B cell (primary cell): ENCODE data around the gene C4BPA. TPM values are rescaled to one million over a fixed set of nuclear protein-coding genes. Genes with fewer than 3 reads are reported as not detected.

Experiments
- ATAC-seq: fragments of 200-7000 bp; cut with Tn5 transposase; one replicate; pipeline ENCODE4 v1.10.0; 2021; ENCODE audit warnings: low read depth, mild to moderate bottlenecking, moderate number of reproducible peaks, moderate library complexity
- CTCF ChIA-PET: fragments of 350-600 bp; sonication (Branson Sonifier 250); formaldehyde crosslinking; loops from one replicate; lab custom pipeline; 2021; ENCODE audit warnings: antibody characterized with exemption, inconsistent platforms; lab: Charles Lee
- POLR2A ChIA-PET: fragments of 350-600 bp; sonication (Branson Sonifier 250); formaldehyde crosslinking; loops from one replicate; lab custom pipeline; 2021; ENCODE audit warnings: antibody characterized with exemption; lab: Charles Lee
- DNase-seq: peaks from one replicate; pipeline ENCODE4 v3.0.0; 2013
- H2AFZ ChIP-seq: 2 replicates; pipeline ENCODE4 v1.6.1; 2012; ENCODE audit warnings: mild to moderate bottlenecking, low read depth, low read length; ENCODE audit not compliant: insufficient read depth, poor library complexity, severe bottlenecking
- H3K27ac ChIP-seq, 2 donors: 1 replicate in 1 of 2; 2 replicates in 1 of 2; pipeline ENCODE4 v1.5.1; 2012 to 2013; ENCODE audit warnings: low read length in 2 of 2, mild to moderate bottlenecking in 2 of 2, moderate library complexity in 1 of 2
- H3K27me3 ChIP-seq, 4 experiments: fragments of 200-600 bp in 1 of 4; sonication (generic) in 1 of 4; replicated peaks in 1 of 4; 1 replicate in 2 of 4; 2 replicates in 2 of 4; pipeline versions ENCODE4 v1.6.1 to v1.7.0; 2013 to 2016; ENCODE audit warnings: low read length in 3 of 4, mild to moderate bottlenecking in 2 of 4, mixed read lengths in 1 of 4, moderate library complexity in 1 of 4; ENCODE audit not compliant: insufficient read depth in 4 of 4, control insufficient read depth in 3 of 4; ENCODE audit errors: control extremely low read depth in 1 of 4
- H3K36me3 ChIP-seq, 2 experiments: replicated peaks in 1 of 2; 1 replicate in 1 of 2; 2 replicates in 1 of 2; pipeline versions ENCODE4 v1.6.1 to v1.7.1; 2013; ENCODE audit warnings: low read length in 1 of 2; ENCODE audit not compliant: insufficient read depth in 2 of 2, control insufficient read depth in 1 of 2; ENCODE audit errors: control extremely low read depth in 1 of 2, extremely low read depth in 1 of 2
- H3K4me1 ChIP-seq, 2 donors: fragments of 200-600 bp in 1 of 2; sonication (generic) in 1 of 2; 1 replicate in 1 of 2; 2 replicates in 1 of 2; pipeline versions ENCODE4 v1.5.1 to v1.6.1; 2013 to 2017; ENCODE audit warnings: low read length in 2 of 2; ENCODE audit not compliant: control insufficient read depth in 2 of 2, insufficient read depth in 2 of 2
- H3K4me2 ChIP-seq: replicated peaks from 2 replicates; pipeline ENCODE3; 2012; ENCODE audit warnings: mild to moderate bottlenecking, low read depth, low read length; ENCODE audit not compliant: poor library complexity, severe bottlenecking
- H3K4me3 ChIP-seq, 5 experiments: fragments of 200-600 bp in 1 of 5; sonication (generic) in 1 of 5; 1 replicate in 3 of 5; 2 replicates in 2 of 5; pipeline versions ENCODE4 v1.5.1 to v1.7.0; 2011 to 2016; ENCODE audit warnings: low read length in 4 of 5, mild to moderate bottlenecking in 4 of 5, low read depth in 2 of 5, control low read depth in 1 of 5, moderate library complexity in 1 of 5; ENCODE audit not compliant: insufficient read depth in 1 of 5; ENCODE audit errors: control extremely low read depth in 1 of 5, extremely low read depth in 1 of 5
- H3K79me2 ChIP-seq: fragments of 200-600 bp; sonication (generic); one replicate; pipeline ENCODE4 v1.6.0; 2016; ENCODE audit warnings: low read length; ENCODE audit not compliant: control insufficient read depth, insufficient read depth
- H3K9ac ChIP-seq: fragments of 200-600 bp; sonication (generic); 2 replicates; pipeline ENCODE4 v1.6.1; 2017; ENCODE audit warnings: mild to moderate bottlenecking, low read length, moderate library complexity
- H3K9me3 ChIP-seq, 3 donors: one replicate each; pipeline versions ENCODE4 v1.6.1 to v1.7.1; 2013; ENCODE audit warnings: low read length in 2 of 3; ENCODE audit not compliant: control insufficient read depth in 2 of 3, insufficient read depth in 1 of 3; ENCODE audit errors: control extremely low read depth in 1 of 3
- H4K20me1 ChIP-seq: 2 replicates; pipeline ENCODE4 v1.6.0; 2012; ENCODE audit warnings: mild to moderate bottlenecking, low read length; ENCODE audit not compliant: insufficient read depth, control insufficient read depth, poor library complexity, severe bottlenecking
- H3K27ac Mint-ChIP-seq: one replicate; pipeline ENCODE4 v1.8.0; 2021; ENCODE audit warnings: mixed read lengths
- H3K27me3 Mint-ChIP-seq: one replicate; pipeline ENCODE4 v1.8.0; 2021; ENCODE audit warnings: mixed read lengths
- H3K4me1 Mint-ChIP-seq: one replicate; pipeline ENCODE4 v1.8.0; 2021; ENCODE audit warnings: mixed read lengths
- H3K4me3 Mint-ChIP-seq: one replicate; pipeline ENCODE4 v1.8.0; 2021; ENCODE audit warnings: mixed read lengths
- H3K9me3 Mint-ChIP-seq: one replicate; pipeline ENCODE4 v1.8.0; 2022; ENCODE audit warnings: mixed read lengths; ENCODE audit not compliant: insufficient read depth
- EZH2 ChIP-seq: IDR thresholded peaks from 2 replicates; pipeline ENCODE4 v1.6.1; 2012; ENCODE audit warnings: borderline replicate concordance, low read depth, mild to moderate bottlenecking, moderate library complexity, low read length; ENCODE audit not compliant: insufficient read depth, poor library complexity, severe bottlenecking
- WGBS: methylation state at CpG from one replicate; pipeline ENCODE4 v1.1.5; 2013; ENCODE audit warnings: missing lambda C conversion rate; ENCODE audit not compliant: insufficient coverage; 5-methylcytosine and 5-hydroxymethylcytosine counted together
- intact Hi-C: fragments of 100-400 bp; cut with micrococcal nuclease; formaldehyde crosslinking; loops from one replicate; pipeline ENCODE4 v1.10.0; 2022
- polyA plus RNA-seq: library from polyadenylated mRNA; depleted of rRNA; stranded (reverse); fragments of >200 nt; gene quantifications from 2 replicates; pipeline ENCODE4 v1.2.3, GENCODE V29; 2012
- total RNA-seq, 2 donors: library from RNA; stranded (reverse); fragments of 120-200 nt in 1 of 2; gene quantifications; 1 replicate in 1 of 2; 2 replicates in 1 of 2; pipeline versions ENCODE4 v1.2.3 to v1.2.4, GENCODE V29; 2013 to 2022
- TF ChIP-seq, protein P1 (sequence below): fragments of 200-600 bp; IDR thresholded peaks from one replicate; pipeline ENCODE4 v1.8.0; 2022; ENCODE audit warnings: antibody characterized with exemption, mild to moderate bottlenecking

C4BPA gene
- total and polyA plus RNA-seq, 2 donors (not counting 1 experiment from before 2014, with no cell fraction given), result not detected

- no peaks in the 10 kb centered on the region for H3K79me2 ChIP-seq
- ATAC-seq, result no peak
- ChIA-PET CTCF (no interaction called here), POLR2A (no interaction called here)
- no peak overlapping the region for H3K4me3 ChIP-seq
- no peak overlapping the region for H3K27ac ChIP-seq
- H2AFZ ChIP-seq, result no peak overlapping the region
- H4K20me1 ChIP-seq, result no peaks in the 10 kb centered on the region
- Mint-ChIP-seq H3K9me3 (no peaks in the 10 kb centered on the region), H3K27ac (no peak overlapping the region), H3K27me3 (peaks cover 6% of the 10 kb centered on the region), H3K4me3 (no peak overlapping the region), H3K4me1 (peaks cover 11% of the 10 kb centered on the region)
- H3K4me2 ChIP-seq, result no peak overlapping the region
- no peak for TF ChIP-seq EZH2
- TF ChIP-seq, protein P1, sequence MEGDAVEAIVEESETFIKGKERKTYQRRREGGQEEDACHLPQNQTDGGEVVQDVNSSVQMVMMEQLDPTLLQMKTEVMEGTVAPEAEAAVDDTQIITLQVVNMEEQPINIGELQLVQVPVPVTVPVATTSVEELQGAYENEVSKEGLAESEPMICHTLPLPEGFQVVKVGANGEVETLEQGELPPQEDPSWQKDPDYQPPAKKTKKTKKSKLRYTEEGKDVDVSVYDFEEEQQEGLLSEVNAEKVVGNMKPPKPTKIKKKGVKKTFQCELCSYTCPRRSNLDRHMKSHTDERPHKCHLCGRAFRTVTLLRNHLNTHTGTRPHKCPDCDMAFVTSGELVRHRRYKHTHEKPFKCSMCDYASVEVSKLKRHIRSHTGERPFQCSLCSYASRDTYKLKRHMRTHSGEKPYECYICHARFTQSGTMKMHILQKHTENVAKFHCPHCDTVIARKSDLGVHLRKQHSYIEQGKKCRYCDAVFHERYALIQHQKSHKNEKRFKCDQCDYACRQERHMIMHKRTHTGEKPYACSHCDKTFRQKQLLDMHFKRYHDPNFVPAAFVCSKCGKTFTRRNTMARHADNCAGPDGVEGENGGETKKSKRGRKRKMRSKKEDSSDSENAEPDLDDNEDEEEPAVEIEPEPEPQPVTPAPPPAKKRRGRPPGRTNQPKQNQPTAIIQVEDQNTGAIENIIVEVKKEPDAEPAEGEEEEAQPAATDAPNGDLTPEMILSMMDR, result no peak
- no peaks in the 10 kb centered on the region for H3K27me3 ChIP-seq
- H3K9ac ChIP-seq, result no peak overlapping the region
- no peaks in the 10 kb centered on the region for H3K9me3 ChIP-seq
- H3K36me3 ChIP-seq, result no peaks in the 10 kb centered on the region
- WGBS, result 100% methylated on average over 2 of the region's 4 CpGs
- DNase-seq, result no peak
- intact Hi-C loops, result no loop called here
- H3K4me1 ChIP-seq, result peaks cover 9% of the 10 kb centered on the region in 2 donors
Observed at GRCh38 chr1:207174913-207175312, 70.9 kb downstream of the C4BPA start.

GRCh38 chr1:207179036-207179435 lies 75.0 kb downstream of the C4BPA start:
- CTCF ChIA-PET, result interaction anchor here (1.5 to 1.7 kb wide), 2 partner anchors 226 to 320 kb away, joined by 5 to 6 read pairs; no protein-coding TSS in a partner anchor
- Mint-ChIP-seq H3K27ac (no peak overlapping the region), H3K9me3 (no peaks in the 10 kb centered on the region), H3K4me3 (no peak overlapping the region), H3K27me3 (peaks cover 6% of the 10 kb centered on the region), H3K4me1 (peaks cover 11% of the 10 kb centered on the region)
- no peak overlapping the region for H2AFZ ChIP-seq
- H3K9ac ChIP-seq, result no peak overlapping the region
- H3K36me3 ChIP-seq, result no peaks in the 10 kb centered on the region
- TF ChIP-seq, protein P1, result no peak
- TF ChIP-seq EZH2, result no peak
- POLR2A ChIA-PET, result no interaction called here
- H3K9me3 ChIP-seq, result no peaks in the 10 kb centered on the region
- no CpG with 5 or more reads among the region's 2 CpGs for WGBS
- no peak overlapping the region for H3K4me2 ChIP-seq
- DNase-seq (no peak), ATAC-seq (no peak)
- no peak overlapping the region for H3K4me3 ChIP-seq
- no peaks in the 10 kb centered on the region for H3K27me3 ChIP-seq
- H4K20me1 ChIP-seq, result no peaks in the 10 kb centered on the region
- H3K4me1 ChIP-seq, result no peaks in the 10 kb centered on the region
- H3K79me2 ChIP-seq, result no peaks in the 10 kb centered on the region
- intact Hi-C loops, result no loop called here
- H3K27ac ChIP-seq, result no peak overlapping the region
